Fibroblast of skin of back (primary cell): ENCODE measurements around the gene RNF144A.
A peak's percentile ranks its signal among the peaks of the same experiment; 100 is the strongest.
"Not testable (repeated sequence)": the region's sequence is repeated elsewhere in the genome, so short reads cannot be mapped to it uniquely, and the experiment has no call there.

Source experiments
- DNase-seq: peaks from one replicate; pipeline ENCODE4 v3.0.0-alpha.2; 2013

RNF144A gene

GRCh38 chr2:6930923-6931647 is 13.9 kb downstream of the RNF144A start:
- DNase-seq, result no peak

- DNase-seq, result no peak
Measured at GRCh38 chr2:6931753-6932152, 14.5 kb downstream of the RNF144A start.

GRCh38 chr2:6932206-6932605 is 15.0 kb downstream of the RNF144A start:
- DNase-seq, result no peak

- DNase-seq, result no peak
Measured at GRCh38 chr2:6932828-6933227, 15.6 kb downstream of the RNF144A start.

GRCh38 chr2:6933911-6934310 is 16.7 kb downstream of the RNF144A start:
- no peak for DNase-seq

- DNase-seq, result no peak
Measured at GRCh38 chr2:6934345-6934744, 17.1 kb downstream of the RNF144A start.

GRCh38 chr2:6934758-6935651 is 17.8 kb downstream of the RNF144A start:
- no peak for DNase-seq

- not testable (repeated sequence) for DNase-seq
Measured at GRCh38 chr2:6935652-6936020, 18.4 kb downstream of the RNF144A start.

GRCh38 chr2:6937157-6937556 is 19.9 kb downstream of the RNF144A start:
- no peak for DNase-seq

- DNase-seq, result no peak
Measured at GRCh38 chr2:6937582-6937981, 20.4 kb downstream of the RNF144A start.

- DNase-seq, result no peak
Measured at GRCh38 chr2:6939071-6939470, 21.9 kb downstream of the RNF144A start.

GRCh38 chr2:6940820-6941219 is 23.6 kb downstream of the RNF144A start:
- no peak for DNase-seq

GRCh38 chr2:6941299-6942046 is 24.3 kb downstream of the RNF144A start:
- DNase-seq, result no peak

- DNase-seq, result no peak
Measured at GRCh38 chr2:6942848-6943247, 25.6 kb downstream of the RNF144A start.

GRCh38 chr2:6943523-6943922 is 26.3 kb downstream of the RNF144A start:
- DNase-seq, result no peak

GRCh38 chr2:6943971-6944370 is 26.8 kb downstream of the RNF144A start:
- no peak for DNase-seq

GRCh38 chr2:6944555-6944954 is 27.3 kb downstream of the RNF144A start:
- no peak for DNase-seq

GRCh38 chr2:6945087-6945813 is 28.0 kb downstream of the RNF144A start:
- DNase-seq, result no peak

- no peak for DNase-seq
Measured at GRCh38 chr2:6945821-6946220, 28.6 kb downstream of the RNF144A start.

GRCh38 chr2:6946722-6947121 is 29.5 kb downstream of the RNF144A start:
- peak; percentile 94 for DNase-seq

GRCh38 chr2:6947929-6948676 is 30.9 kb downstream of the RNF144A start:
- DNase-seq, result no peak
